Astrocyte (in vitro differentiated cells and primary cell): ENCODE results near the gene SH2D7.

Source experiments
- CTCF ChIP-seq: IDR thresholded peaks from 2 replicates; pipeline ENCODE4 v1.5.1; 2011; ENCODE audit warnings: low read depth, mild to moderate bottlenecking, inconsistent platforms, low read length, moderate library complexity; ENCODE audit not compliant: insufficient read depth
- EZH2 ChIP-seq: IDR thresholded peaks from 2 replicates; pipeline ENCODE4 v1.6.1; 2012; ENCODE audit warnings: mild to moderate bottlenecking, low read length, inconsistent platforms; ENCODE audit not compliant: insufficient read depth

GRCh38 chr15:78077053-78077870, 15.1 kb upstream of the SH2D7 start, which contains the start of gene TBC1D2B:
- no peak for TF ChIP-seq CTCF
- TF ChIP-seq EZH2 = no peak
